DND-41 (cell line): ENCODE measurements around the gene OSBPL8.
"Not testable (repeated sequence)": the region's sequence is repeated elsewhere in the genome, so short reads cannot be mapped to it uniquely, and the experiment has no call there.

Experiments used
- CTCF ChIP-seq: IDR thresholded peaks from 2 replicates; pipeline ENCODE4 v1.5.1; 2012; ENCODE audit warnings: borderline replicate concordance, low read length, moderate library complexity, mild to moderate bottlenecking; ENCODE audit not compliant: poor library complexity, severe bottlenecking; ENCODE audit errors: extremely low read depth
- EZH2 ChIP-seq: IDR thresholded peaks from 3 replicates; pipeline ENCODE4 v1.6.1; 2012; ENCODE audit warnings: borderline replicate concordance, low read depth, mild to moderate bottlenecking, moderate library complexity, low read length, inconsistent platforms; ENCODE audit not compliant: severe bottlenecking

GRCh38 chr12:76319595-76320319 is 239.8 kb downstream of the OSBPL8 start:
- TF ChIP-seq CTCF, EZH2: not testable (repeated sequence)
